Measurements from ENCODE around the gene C3orf52.

DNA sequence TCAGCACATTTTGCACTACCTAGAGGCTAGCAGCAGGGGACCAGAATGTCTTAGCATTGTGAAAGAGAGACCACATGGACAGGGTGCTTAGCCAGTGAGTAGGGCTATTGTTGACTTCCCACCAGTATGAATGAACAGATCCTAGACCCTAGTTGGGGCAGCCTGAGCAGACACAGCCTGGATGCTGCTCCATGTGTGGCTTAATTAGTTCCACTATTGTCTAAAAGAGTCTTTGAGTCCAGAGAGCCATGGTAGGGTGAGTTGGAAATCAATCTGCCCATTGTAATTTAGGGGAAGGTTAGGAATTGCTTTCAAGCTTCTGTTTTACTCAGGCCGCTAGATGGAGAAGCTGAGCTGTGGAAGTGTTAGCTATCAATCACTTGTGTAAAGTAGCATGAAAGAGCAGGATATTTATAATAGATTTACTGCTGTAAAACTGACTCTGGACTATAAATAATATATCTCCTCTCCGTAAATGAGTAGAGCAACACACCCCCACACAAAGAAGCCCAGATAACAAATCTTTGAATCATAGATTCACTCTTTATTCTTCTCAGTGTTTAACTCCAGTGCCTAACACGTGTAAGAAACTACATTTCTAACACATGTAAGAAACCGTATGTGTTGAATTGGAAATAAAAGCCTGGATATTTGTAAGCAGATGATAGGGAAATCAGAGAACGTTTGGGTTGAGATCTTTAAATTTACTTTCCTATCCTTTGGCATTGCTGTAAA is 50.9 kb downstream of the C3orf52 start:
- no peak for TF ChIP-seq SUZ12 (IDR thresholded peaks at IDR 0.05; ENCODE audit: extremely low read depth, insufficient read depth, insufficient read length)
- TF ChIP-seq ZNF274 (IDR thresholded peaks at IDR 0.05; ENCODE audit: low read depth, low read length) = no peak
